GM18907 (cell line): ENCODE results near the gene CCDC97.
"Not testable (repeated sequence)": the region's sequence is repeated elsewhere in the genome, so short reads cannot be mapped to it uniquely, and the experiment has no call there.

Experiments used
- ATAC-seq: cut with Tn5 transposase; IDR thresholded peaks from one replicate; pipeline ENCODE4 v1.9.1; 2021; ENCODE audit warnings: mild to moderate bottlenecking, moderate library complexity; ENCODE audit not compliant: unreplicated experiment

The CCDC97 gene

GRCh38 chr19:41357746-41358145 is 47.8 kb downstream of the CCDC97 start:
- ATAC-seq, result no peak

DNA sequence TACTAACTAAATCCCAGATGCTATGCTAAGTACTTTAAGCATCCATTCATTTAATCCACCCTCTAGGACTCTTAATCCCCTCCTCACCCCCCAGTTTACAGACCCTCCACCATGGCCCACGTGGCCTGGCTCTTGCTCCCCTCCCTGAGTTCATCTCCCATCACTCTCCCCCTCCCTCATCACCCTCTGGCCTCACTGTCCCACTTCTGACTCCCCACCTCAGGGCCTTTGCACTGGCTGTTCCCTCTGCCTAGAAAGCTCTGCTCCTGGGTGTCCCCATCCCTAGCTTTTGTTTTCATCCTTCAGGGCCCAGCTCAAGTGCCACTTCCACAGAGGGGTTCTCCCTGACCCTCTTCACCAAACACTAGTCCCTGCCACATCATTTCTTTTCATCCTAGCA is 49.8 kb downstream of the CCDC97 start:
- no peak for ATAC-seq

DNA sequence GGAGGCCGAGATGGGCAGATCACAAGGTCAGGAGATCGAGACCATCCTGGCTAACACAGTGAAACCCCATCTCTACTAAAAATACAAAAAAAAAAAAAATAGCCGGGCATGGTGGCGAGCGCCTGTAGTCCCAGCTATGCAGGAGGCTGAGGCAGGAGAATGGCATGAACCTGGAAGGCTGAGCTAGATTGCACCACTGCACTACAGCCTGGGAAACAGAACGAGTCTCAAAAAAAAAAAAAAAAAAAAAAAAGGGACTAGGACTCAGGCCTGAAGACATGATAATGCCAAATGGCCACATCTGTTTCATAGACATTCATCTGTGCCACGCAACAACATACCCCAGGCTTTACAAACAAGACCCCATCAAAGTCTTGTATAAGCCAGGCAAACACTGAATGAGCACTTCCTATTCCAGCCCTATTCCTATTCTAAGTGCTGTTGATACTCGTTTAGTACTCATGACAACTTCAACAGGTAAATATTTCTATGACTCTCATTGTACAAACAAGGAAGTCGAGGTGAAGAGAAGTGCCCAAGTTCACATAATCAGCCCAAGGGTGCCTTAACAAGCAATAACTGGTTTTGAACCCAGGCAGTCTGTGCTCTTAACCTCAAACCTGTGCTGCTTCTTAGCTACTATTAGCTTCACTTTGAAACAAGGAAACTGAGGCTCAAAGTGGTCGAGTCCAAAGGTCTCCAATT is 52.3 kb downstream of the CCDC97 start:
- ATAC-seq, result no peak

DNA sequence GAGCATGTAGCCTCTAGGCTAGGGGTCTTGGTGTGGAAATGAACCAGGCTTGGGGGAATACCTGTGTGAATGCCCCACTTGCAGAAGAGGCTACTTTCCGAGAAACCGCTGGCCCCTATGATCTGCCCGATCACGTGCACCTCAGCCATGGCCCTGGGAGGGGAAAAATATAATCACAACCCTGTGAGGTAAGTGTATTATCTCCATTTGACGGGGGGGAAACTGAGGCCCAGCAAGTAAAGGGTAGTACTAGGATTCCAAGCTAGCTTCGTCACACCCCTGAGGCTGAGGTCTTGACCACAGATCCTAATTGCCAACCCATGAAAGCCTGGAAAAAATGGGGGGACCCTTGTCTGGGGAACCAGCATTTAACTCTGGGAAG is 53.4 kb downstream of the CCDC97 start:
- ATAC-seq, result no peak

GRCh38 chr19:41363753-41364523 is 54.0 kb downstream of the CCDC97 start, which contains the start of gene B9D2:
Gene B9D2 (minus strand): TSS chr19:41364149. CDS start chr19:41363519, 630 bp downstream.
- peak; percentile 82 for ATAC-seq

- ATAC-seq, result no peak
Measured at GRCh38 chr19:41364524-41365391, 54.8 kb downstream of the CCDC97 start.

GRCh38 chr19:41366089-41366488 is 56.1 kb downstream of the CCDC97 start:
- no peak for ATAC-seq

- ATAC-seq, result peak; percentile 34
Measured at GRCh38 chr19:41367848-41368301, 57.9 kb downstream of the CCDC97 start.

GRCh38 chr19:41369769-41370168 is 59.8 kb downstream of the CCDC97 start:
- ATAC-seq, result no peak

GRCh38 chr19:41371119-41371518 is 61.1 kb downstream of the CCDC97 start:
- ATAC-seq, result not testable (repeated sequence)

DNA sequence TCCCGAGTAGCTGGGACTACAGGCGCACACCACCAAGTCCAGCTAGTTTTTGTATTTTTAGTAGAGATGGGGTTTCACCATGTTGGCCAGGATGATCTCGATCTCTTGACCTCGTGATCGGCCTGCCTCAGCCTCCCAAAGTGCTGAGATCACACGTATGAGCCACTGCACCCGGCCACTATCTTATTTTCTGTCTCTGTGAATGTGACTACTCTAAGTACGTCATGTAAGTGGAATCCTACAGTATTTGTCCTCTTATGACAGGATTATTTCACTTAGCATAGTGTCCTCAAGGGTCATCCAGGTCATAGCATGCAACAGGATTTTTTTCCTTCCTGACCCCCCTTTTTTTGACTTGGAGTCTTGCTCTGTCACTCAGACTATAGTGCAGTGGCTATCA is 61.6 kb downstream of the CCDC97 start:
- no peak for ATAC-seq

DNA sequence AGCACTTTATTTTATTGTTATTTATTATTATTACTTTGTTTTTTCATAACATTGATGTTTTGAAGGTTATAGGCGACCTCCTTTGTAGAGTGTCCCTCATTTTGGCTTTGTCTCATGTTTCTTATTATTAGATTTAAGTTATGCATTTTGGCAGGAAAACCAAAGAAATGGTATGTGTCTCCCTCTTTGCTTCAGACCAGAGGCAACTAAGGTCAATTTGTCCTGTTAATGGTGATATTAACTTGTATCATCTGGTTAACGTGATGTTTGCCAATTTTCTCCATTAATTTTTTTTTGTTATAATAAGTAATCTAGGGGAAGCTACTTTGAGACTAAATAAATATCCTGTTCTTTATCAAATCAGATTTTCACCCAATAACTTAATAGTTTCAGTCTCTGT is 62.5 kb downstream of the CCDC97 start:
- no peak for ATAC-seq

DNA sequence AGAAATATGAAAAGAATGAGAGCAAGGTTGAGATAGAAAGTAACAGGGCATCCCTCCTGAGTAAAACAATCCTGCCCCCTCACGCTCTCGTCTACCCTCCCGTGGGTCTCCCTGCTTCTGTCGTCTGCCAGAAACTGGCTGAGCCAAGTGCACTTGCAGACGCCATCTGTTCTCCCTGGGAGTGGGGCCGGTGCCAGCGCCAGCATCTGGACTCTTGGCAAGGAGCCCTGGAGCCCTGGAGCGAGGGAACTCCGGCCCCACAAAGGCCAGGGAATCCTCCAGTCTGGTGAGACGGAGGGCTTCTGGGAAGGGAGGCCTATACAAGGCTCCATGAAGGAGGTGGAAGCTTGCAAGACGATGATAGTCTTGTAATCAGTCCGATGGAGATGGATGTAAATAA is 64.0 kb downstream of the CCDC97 start:
- no peak for ATAC-seq
